HG02763 (cell line): ENCODE results near the gene HELZ.
"Not testable (repeated sequence)": the region's sequence is repeated elsewhere in the genome, so short reads cannot be mapped to it uniquely, and the experiment has no call there.

ENCODE experiments used
- ATAC-seq: cut with Tn5 transposase; IDR thresholded peaks from one replicate; pipeline ENCODE4 v1.9.1; 2021; ENCODE audit warnings: mild to moderate bottlenecking, moderate library complexity; ENCODE audit not compliant: unreplicated experiment

HELZ gene

GRCh38 chr17:67055041-67055443 is 190.0 kb downstream of the HELZ start:
- ATAC-seq = no peak

DNA sequence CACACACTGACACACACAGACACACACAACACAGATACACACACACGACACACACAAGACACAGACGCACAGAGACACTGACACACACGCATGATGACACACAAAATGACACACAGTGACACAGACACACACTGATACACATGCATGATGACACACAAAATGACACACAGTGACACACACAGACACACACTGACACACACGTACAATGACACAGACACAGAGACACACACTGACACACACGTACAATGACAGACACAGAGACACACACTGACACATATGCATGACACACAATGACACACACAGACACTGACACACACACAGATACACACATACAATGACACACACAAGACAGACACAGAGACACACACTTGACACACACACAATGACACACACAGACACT is 190.4 kb downstream of the HELZ start:
- no peak for ATAC-seq

DNA sequence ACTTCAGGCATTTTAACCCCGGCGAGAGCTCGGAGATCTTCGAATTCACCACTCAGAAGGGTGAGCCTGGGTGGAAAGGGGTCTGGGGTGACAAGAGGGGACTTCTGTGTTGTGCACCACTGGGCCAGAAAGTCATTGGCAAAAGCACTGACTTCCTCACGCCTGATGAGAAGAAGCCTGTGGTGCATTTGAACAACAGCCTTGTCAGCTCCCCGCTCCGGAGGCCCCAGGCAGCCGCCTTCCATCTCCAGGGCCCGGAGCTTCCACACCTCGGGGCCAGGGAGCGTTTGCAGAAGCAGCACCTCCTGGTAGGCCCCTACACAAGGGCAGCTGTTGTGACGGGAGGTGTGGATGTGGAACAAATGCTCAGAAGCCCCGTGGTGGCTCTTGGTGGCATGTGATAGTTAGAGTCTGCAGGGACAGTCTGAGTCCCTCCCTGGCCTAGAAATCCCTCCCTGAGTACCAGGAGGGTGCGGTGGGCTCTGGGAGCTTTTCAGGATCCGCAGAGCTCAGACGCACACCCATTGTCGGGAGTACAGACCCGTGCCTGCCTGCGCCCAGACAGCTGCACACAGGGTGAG is 190.9 kb downstream of the HELZ start:
- no peak for ATAC-seq

GRCh38 chr17:67053438-67054000 is 191.5 kb downstream of the HELZ start:
- ATAC-seq = no peak

DNA sequence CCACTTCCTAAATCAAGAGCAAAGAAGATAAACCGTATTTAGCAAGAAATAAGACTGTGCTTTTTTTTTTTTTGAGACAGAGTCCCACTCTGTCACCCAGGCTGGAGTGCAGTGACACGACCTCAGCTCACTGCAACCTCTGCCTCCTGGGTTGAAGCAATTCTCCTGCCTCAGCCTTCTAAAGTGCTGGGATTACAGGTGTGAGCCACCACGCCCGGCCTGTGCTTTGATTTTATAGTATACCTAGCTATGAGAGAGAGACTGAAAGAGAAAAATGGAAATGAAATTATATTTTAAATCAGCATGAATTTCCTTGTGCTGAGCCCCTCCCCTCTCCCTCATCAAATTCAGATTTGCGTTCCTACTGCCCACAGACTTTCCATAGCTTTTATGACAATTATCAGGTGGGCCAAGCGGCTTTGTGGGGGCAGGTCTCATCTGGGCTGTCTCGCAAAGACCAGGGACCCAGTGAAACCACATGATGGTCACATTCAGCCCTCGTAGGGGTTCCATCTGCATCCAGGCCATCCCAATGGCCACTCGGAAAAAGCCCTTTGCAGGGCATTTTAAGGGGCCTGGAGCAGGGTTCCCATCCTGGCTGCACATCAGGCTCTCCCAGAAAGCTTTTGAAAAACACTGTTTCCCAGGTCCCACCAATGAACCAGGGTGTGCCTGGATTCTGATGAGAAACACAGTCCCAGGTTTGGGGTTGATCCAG is 192.1 kb downstream of the HELZ start:
- no peak for ATAC-seq

DNA sequence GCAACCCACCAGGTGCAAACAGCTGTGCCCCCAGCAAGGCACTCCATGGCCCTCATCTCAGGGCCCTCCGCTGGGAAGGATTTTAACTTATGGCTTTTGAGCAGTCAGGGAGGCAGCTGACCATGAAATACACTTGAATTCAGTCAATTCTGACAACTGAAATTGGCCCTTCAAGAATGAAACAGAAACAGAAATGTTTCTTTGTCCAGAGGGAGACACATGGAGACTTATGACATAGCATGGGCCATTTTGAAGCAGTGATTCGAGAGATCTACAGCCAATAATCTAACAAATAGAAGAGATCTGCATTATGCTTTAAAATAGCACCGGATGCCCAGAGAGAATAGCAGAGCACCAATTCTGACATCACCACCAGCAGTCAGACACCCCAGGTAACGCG is 193.2 kb downstream of the HELZ start:
- ATAC-seq = no peak

DNA sequence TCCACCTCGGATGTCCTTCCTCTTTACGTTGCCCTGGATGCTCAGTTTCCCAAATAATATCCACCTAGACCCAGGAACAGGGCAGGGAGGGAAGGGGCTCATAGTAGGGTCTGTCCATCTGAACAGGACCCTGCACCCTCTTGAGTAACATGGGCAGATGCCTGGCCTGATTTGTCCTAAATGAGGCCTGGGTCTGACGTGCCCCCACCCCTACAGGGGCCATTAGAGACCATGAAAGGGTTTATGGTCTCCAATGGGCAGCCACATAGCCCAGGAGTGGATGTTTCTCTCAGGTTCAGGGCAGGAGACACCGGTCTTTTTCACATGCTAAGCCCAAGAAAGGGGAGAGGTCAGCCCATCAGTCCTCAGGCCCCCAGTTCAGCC is 193.8 kb downstream of the HELZ start:
- no peak for ATAC-seq

DNA sequence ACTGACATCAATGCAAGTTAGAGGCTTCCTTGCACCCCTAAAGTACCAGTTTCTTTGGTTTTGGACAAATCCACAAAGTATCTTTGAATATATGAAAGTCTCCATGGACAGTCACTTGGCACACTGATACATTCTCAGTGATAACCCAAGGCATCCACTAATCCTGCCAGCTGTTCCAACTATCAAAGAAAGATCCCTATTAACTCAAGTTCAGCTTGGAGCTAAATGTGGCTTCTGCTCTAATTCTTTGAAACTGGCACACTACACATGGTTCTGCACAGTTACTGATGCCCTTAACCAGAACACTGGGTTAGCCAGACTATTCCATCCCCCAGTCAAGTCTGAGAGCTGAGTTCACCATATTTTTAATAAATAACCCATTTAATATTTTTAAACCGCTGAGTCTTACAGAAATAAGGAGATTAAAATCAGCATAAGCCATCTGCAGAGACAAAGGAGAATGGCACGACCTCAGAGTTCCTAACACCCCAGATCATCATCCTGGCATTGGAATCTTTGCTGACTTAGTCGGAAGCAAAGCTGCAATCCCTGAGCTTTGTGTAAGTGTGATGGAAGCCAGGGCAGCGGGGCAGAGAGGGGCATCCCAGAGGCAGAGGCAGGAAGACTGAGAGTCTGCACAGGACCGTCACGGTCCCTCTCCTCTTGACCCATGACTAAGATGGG is 194.4 kb downstream of the HELZ start:
- no peak for ATAC-seq

- no peak for ATAC-seq
These were observed 194.9 kb downstream of the HELZ start for GRCh38 chr17:67050066-67050465.

- ATAC-seq = no peak
These were observed 195.8 kb downstream of the HELZ start for GRCh38 chr17:67049025-67049739.

DNA sequence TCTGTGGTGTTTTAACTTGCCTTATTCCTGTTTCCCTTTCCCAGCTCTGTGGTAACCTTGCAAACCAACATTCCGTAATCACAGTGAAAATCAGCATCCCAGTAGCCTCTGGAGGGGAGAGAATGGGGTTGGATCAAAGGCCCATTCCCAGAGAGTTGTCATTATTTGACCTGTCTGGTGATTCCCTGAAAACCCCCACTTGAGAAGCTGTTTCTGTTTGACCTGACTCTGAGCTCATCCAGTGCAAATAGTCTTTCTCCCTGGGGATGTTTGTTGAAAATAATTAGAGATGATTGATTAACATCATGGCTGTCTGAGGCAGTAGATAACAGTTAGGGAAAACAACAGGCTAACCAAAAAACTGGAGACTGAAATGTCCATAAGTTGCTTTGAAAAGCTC is 197.6 kb downstream of the HELZ start:
- ATAC-seq = no peak

GRCh38 chr17:67046398-67046797 is 198.6 kb downstream of the HELZ start:
- ATAC-seq = no peak

DNA sequence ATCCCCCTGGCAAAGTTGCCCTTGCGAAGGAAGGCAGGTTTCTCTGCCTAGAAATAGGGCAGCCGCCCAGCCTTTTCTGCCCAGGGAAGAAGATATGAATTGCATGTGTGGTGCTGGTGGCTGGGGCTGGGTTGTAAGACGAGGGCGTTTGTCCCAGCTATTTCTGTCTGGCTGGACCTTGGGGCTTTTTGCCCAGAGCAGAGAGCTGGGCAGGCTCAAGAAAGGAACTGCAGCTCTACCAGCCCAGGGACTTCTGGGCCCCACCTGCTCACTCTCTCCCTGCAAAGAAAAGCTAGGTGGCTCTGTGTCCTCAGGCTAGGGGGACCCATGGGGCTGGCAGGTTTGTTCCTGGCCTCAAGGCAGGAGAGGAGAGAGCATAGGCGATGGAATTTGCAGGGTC is 200.1 kb downstream of the HELZ start:
- ATAC-seq = no peak

DNA sequence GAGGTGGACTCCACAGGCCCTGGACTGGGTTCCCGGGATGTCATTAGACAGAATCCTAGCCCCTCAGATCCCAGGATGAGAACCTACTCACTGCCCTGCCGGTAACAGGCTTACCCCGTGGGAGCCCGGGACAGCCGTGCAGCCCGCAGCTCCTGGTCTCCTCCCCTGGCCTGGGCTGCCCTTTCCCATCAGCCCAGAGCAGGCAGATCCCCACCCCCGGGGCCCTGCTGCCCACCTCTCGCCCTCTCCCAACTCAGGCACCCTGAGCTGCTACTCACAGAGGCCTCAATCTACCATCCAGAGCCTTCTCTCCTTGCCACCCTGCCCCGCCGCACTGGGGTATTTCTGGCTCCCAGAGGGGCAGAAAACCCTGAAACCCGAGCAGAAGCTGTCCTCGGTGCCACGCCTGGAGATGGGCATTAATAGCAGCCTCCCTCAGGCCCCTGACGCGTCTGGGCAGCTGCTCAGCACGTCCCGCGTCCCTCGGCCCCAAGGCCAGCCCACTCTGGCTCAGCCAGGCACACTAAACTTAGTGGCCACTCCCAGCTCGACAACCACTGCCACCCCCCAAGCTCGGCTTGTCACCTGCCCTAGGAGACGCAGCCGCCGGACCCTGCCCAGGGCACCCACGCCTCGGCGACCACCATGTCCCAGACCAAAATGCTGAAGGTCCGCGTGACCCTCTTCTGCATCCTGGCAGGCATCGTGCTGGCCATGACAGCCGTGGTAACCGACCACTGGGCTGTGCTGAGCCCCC is 200.8 kb downstream of the HELZ start, which contains the start of gene CACNG1:
Gene CACNG1 (plus strand): TSS at position 539 of the 757 bp plus-strand sequence. CDS start 107 bp downstream, at position 646.
- ATAC-seq = no peak

DNA sequence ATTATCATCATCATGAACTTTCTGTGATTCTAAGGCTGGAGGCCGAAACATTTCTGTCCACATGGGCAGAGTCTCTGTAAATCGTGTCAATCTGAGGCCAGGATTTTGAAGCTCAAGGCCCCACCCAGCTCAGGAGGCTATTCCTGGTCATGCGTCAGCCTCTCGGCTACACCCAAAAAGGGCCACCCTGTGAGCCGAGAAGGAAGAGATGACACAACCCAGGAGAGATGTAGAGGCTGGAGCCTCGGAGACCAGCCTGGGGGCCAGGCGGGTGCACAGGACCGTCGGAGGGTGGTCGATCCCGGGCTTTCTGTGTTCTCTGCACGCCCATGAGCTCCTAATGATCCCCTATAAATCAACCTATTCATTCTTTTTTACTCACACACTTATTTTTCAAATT is 201.7 kb downstream of the HELZ start:
- ATAC-seq = no peak

- ATAC-seq = no peak
These were observed 202.8 kb downstream of the HELZ start for GRCh38 chr17:67041941-67042899.

- ATAC-seq = no peak
These were observed 203.5 kb downstream of the HELZ start for GRCh38 chr17:67041531-67041930.

DNA sequence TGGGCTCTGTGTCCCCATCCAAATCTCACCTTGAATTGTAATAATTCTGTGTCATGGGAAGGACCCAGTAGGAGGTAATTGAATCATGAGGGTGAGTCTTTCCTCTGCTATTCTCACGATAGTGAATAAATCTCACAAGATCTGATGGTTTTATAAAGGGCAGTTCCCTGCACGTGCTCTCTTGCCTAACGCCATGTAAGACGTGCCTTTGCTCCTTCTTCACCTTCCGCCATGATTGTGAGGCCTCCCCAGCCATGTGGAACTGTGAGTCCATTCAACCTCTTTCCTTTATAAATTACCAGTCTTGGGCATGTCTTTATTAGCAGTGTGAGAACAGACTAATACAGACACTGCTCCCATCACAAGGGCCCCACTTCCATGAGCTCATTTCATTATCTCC is 203.9 kb downstream of the HELZ start:
- ATAC-seq = not testable (repeated sequence)

GRCh38 chr17:67040652-67041051 is 204.3 kb downstream of the HELZ start:
- no peak for ATAC-seq
